ENCODE measurements around the gene NELFA.

NELFA gene

GRCh38 chr4:1981251-1982058, 27.3 kb downstream of the NELFA start:
- DNase-seq, result no peak

- DNase-seq, result no peak
Observed at GRCh38 chr4:1980561-1981041, 28.2 kb downstream of the NELFA start.

- no peak for DNase-seq
Observed at GRCh38 chr4:1979477-1980196, 29.1 kb downstream of the NELFA start.

- no peak for DNase-seq
Observed at GRCh38 chr4:1978741-1979476, 29.9 kb downstream of the NELFA start.

- no peak for DNase-seq
Observed at GRCh38 chr4:1978226-1978625, 30.5 kb downstream of the NELFA start.

GRCh38 chr4:1976416-1977352, 32.1 kb downstream of the NELFA start:
- DNase-seq, result no peak

- DNase-seq, result no peak
Observed at GRCh38 chr4:1975880-1976279, 32.9 kb downstream of the NELFA start.

GRCh38 chr4:1975391-1975801, 33.4 kb downstream of the NELFA start:
- no peak for DNase-seq

- DNase-seq, result no peak
Observed at GRCh38 chr4:1974840-1975239, 33.9 kb downstream of the NELFA start.

- DNase-seq, result no peak
Observed at GRCh38 chr4:1973661-1974060, 35.1 kb downstream of the NELFA start.

- no peak for DNase-seq
Observed at GRCh38 chr4:1973218-1973617, 35.6 kb downstream of the NELFA start.

- no peak for DNase-seq
Observed at GRCh38 chr4:1972414-1972813, 36.4 kb downstream of the NELFA start.

GRCh38 chr4:1971456-1972200, 37.1 kb downstream of the NELFA start:
- DNase-seq, result no peak

GRCh38 chr4:1970926-1971325, 37.8 kb downstream of the NELFA start:
- no peak for DNase-seq

- DNase-seq, result no peak
Observed at GRCh38 chr4:1969928-1970723, 38.6 kb downstream of the NELFA start.

- no peak for DNase-seq
Observed at GRCh38 chr4:1968686-1969295, 40.0 kb downstream of the NELFA start.

GRCh38 chr4:1967512-1968149, 41.1 kb downstream of the NELFA start:
- DNase-seq, result no peak

GRCh38 chr4:1964971-1965370, 43.8 kb downstream of the NELFA start:
- DNase-seq, result no peak

GRCh38 chr4:1964443-1964842, 44.3 kb downstream of the NELFA start:
- DNase-seq, result no peak

- DNase-seq, result no peak
Observed at GRCh38 chr4:1962980-1963379, 45.8 kb downstream of the NELFA start.

All from NCI-H2227 treated with DMSO at 0.1 percent for 48 hours (cell line).